Naive thymus-derived CD4-positive, alpha-beta T cell (primary cell): ENCODE data around the gene TNFRSF1A. TPM values are rescaled to one million over a fixed set of nuclear protein-coding genes. Genes with fewer than 3 reads are reported as not detected.

Experiments used
- ATAC-seq: fragments of 150-1000 bp; cut with Tn5 transposase; 2 replicates; pipeline ENCODE4 v1.10.0; 2021; ENCODE audit warnings: mild to moderate bottlenecking, moderate library complexity
- CTCF ChIA-PET: fragments of 350-600 bp; sonication (Branson Sonifier 250); formaldehyde crosslinking; loops from one replicate; lab custom pipeline; 2021; ENCODE audit warnings: antibody characterized with exemption; lab: Charles Lee
- POLR2A ChIA-PET: fragments of 350-600 bp; sonication (Branson Sonifier 250); formaldehyde crosslinking; loops from one replicate; lab custom pipeline; 2021; ENCODE audit warnings: antibody characterized with exemption, inconsistent platforms; lab: Charles Lee
- DNase-seq, 9 donors: peaks; one replicate each; pipeline versions ENCODE4 v3.0.0 to v3.0.0-alpha.2; 2020 to 2022; ENCODE audit warnings: mixed read lengths in 1 of 9
- H3K27ac ChIP-seq: one replicate; pipeline ENCODE4 v1.7.0; 2013; ENCODE audit warnings: mild to moderate bottlenecking, low read depth, low read length, moderate library complexity
- H3K27me3 ChIP-seq, 2 donors: one replicate each; pipeline ENCODE4 v1.7.0; 2013; ENCODE audit warnings: low read length in 2 of 2, mild to moderate bottlenecking in 2 of 2, moderate library complexity in 2 of 2; ENCODE audit not compliant: control insufficient read depth in 2 of 2, insufficient read depth in 2 of 2
- H3K36me3 ChIP-seq, 3 experiments: 1 replicate in 2 of 3; 2 replicates in 1 of 3; pipeline ENCODE4 v1.7.0; 2013; ENCODE audit warnings: low read length in 3 of 3, mild to moderate bottlenecking in 3 of 3, moderate library complexity in 1 of 3; ENCODE audit not compliant: insufficient read depth in 3 of 3, control insufficient read depth in 2 of 3
- H3K4me1 ChIP-seq, 2 donors: one replicate each; pipeline ENCODE4 v1.7.0; 2013; ENCODE audit warnings: low read length in 2 of 2, mild to moderate bottlenecking in 2 of 2, moderate library complexity in 1 of 2; ENCODE audit not compliant: control insufficient read depth in 2 of 2, insufficient read depth in 2 of 2
- H3K4me3 ChIP-seq: 2 replicates; pipeline ENCODE4 v1.7.0; 2013; ENCODE audit warnings: mild to moderate bottlenecking, low read length
- H3K9me3 ChIP-seq, 3 experiments: 1 replicate in 2 of 3; 2 replicates in 1 of 3; pipeline ENCODE4 v1.7.0; 2013; ENCODE audit warnings: low read length in 3 of 3; ENCODE audit not compliant: control insufficient read depth in 2 of 3
- H3K27ac Mint-ChIP-seq, 9 donors: one replicate each; pipeline ENCODE4 v1.8.0; 2020 to 2022; ENCODE audit warnings: mixed read lengths in 9 of 9, mild to moderate bottlenecking in 8 of 9, moderate library complexity in 5 of 9, inconsistent platforms in 2 of 9
- H3K27me3 Mint-ChIP-seq, 5 donors: one replicate each; pipeline ENCODE4 v1.8.0; 2021 to 2022; ENCODE audit warnings: mixed read lengths in 5 of 5, mild to moderate bottlenecking in 1 of 5
- H3K36me3 Mint-ChIP-seq, 5 donors: one replicate each; pipeline ENCODE4 v1.8.0; 2020 to 2022; ENCODE audit warnings: mixed read lengths in 5 of 5, mild to moderate bottlenecking in 3 of 5, inconsistent platforms in 1 of 5
- H3K4me1 Mint-ChIP-seq, 7 donors: one replicate each; pipeline ENCODE4 v1.8.0; 2020 to 2022; ENCODE audit warnings: mixed read lengths in 7 of 7, mild to moderate bottlenecking in 3 of 7, inconsistent platforms in 1 of 7
- H3K4me3 Mint-ChIP-seq, 10 donors: one replicate each; pipeline ENCODE4 v1.8.0; 2020 to 2022; ENCODE audit warnings: mild to moderate bottlenecking in 10 of 10, mixed read lengths in 10 of 10, moderate library complexity in 6 of 10, inconsistent platforms in 2 of 10
- H3K9me3 Mint-ChIP-seq, 11 donors: one replicate each; pipeline ENCODE4 v1.8.0; 2020 to 2022; ENCODE audit warnings: mixed read lengths in 11 of 11, mild to moderate bottlenecking in 4 of 11, inconsistent platforms in 1 of 11, moderate library complexity in 1 of 11
- intact Hi-C, 2 donors: fragments of 100-400 bp; cut with micrococcal nuclease; formaldehyde crosslinking; loops; one replicate each; pipeline ENCODE4 v1.15.1; 2023
- polyA plus RNA-seq, 2 donors: library from polyadenylated mRNA; unstranded; fragments of 300-500 nt; fragmentation: Illumina TruSeq; gene quantifications; one replicate each; pipeline ENCODE4 v1.2.3, GENCODE V29; 2021
- total RNA-seq, 6 experiments: library from RNA in 5 of 6; stranded (reverse) in 5 of 6; gene quantifications; 1 replicate in 5 of 6; 2 replicates in 1 of 6; pipeline ENCODE4 v1.2.3 and lab custom pipeline; 2021 to 2026

Gene TNFRSF1A
- total and polyA plus RNA-seq, 7 experiments from 2014 or later: 24.1 to 99.4 (median 57.4) TPM

DNA sequence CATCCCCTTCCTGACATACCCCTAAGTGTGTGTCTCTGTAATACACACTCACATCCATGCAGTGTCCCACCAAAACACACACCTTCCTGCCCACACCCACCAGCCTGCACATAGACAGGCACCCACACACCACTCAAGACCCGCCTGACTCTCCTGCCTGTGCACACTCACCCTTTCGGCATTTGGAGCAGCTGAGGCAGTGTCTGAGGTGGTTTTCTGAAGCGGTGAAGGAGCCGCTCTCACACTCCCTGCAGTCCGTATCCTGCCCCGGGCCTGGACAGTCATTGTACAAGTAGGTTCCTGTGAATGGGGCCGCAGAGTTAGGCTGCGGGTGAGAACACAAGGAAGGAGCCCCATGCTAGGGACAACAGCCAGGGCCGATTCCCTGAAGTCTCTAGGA lies 8.3 kb downstream of the TNFRSF1A start:
- Mint-ChIP-seq H3K4me3 (peak overlapping the region in 7 of 10 donors; percentile 25 to 74 (median 65)), H3K9me3 (no peaks in the 10 kb centered on the region), H3K36me3 (peaks cover 12 to 31% (median 14%) of the 10 kb centered on the region in 5 donors), H3K4me1 (peaks cover 4 to 44% (median 39%) of the 10 kb centered on the region in 7 donors), H3K27ac (peak overlapping the region in 2 of 9 donors; percentile 72 to 95), H3K27me3 (no peaks in the 10 kb centered on the region)
- no peak for DNase-seq
- Histone ChIP-seq H3K4me3 (no peak overlapping the region), H3K9me3 (no peaks in the 10 kb centered on the region), H3K4me1 (peaks cover 44 to 62% of the 10 kb centered on the region in 2 donors), H3K36me3 (peaks cover 17 to 60% (median 21%) of the 10 kb centered on the region in 3 experiments), H3K27ac (peak overlapping the region; percentile 92), H3K27me3 (no peaks in the 10 kb centered on the region)
- intact Hi-C loops: no loop called here
- ChIA-PET CTCF (interaction anchor here (0.6 to 6.7 kb wide), 9 partner anchors 11 to 204 kb away, joined by 3 to 139 read pairs (median 3); no protein-coding TSS in a partner anchor), POLR2A (interaction anchor here (1.0 to 12.0 kb wide), 8 partner anchors 11 to 209 kb away, joined by 3 to 342 read pairs (median 12); partner anchors contain the start of genes GAPDH, TAPBPL and VAMP1)
- no peak for ATAC-seq

- intact Hi-C loops: no loop called here
- peaks cover 21 to 66% (median 21%) of the 10 kb centered on the region in 3 experiments for H3K36me3 ChIP-seq
- ChIA-PET POLR2A (interaction anchor here (0.5 to 12.0 kb wide), 8 partner anchors 9 to 221 kb away, joined by 3 to 342 read pairs (median 6); partner anchors contain the start of genes TNFRSF1A and VAMP1), CTCF (interaction anchor here (0.8 to 6.7 kb wide), 8 partner anchors 10 to 133 kb away, joined by 3 to 139 read pairs (median 4); no protein-coding TSS in a partner anchor)
- H3K4me1 ChIP-seq: peaks cover 39 to 56% of the 10 kb centered on the region in 2 donors
- peak overlapping the region in 7 of 10 donors; percentile 27 to 74 (median 62) for H3K4me3 Mint-ChIP-seq
- H3K4me3 ChIP-seq: no peak overlapping the region
- H3K36me3 Mint-ChIP-seq: peaks cover 12 to 31% (median 14%) of the 10 kb centered on the region in 5 donors
- no peaks in the 10 kb centered on the region for H3K27me3 ChIP-seq
- DNase-seq: peak in 1 of 9 donors; percentile 25
- no peaks in the 10 kb centered on the region for H3K9me3 ChIP-seq
- H3K4me1 Mint-ChIP-seq: peaks cover 4 to 44% (median 39%) of the 10 kb centered on the region in 7 donors
- peak overlapping the region in 2 of 9 donors; percentile 64 to 95 for H3K27ac Mint-ChIP-seq
- H3K27ac ChIP-seq: peak overlapping the region; percentile 92
- H3K9me3 Mint-ChIP-seq: no peaks in the 10 kb centered on the region
- no peaks in the 10 kb centered on the region for H3K27me3 Mint-ChIP-seq
- ATAC-seq: peak; percentile 9
These were observed 8.8 kb downstream of the TNFRSF1A start for GRCh38 chr12:6333029-6333428.

GRCh38 chr12:6332459-6332858 lies 9.4 kb downstream of the TNFRSF1A start:
- peaks cover 12 to 31% (median 14%) of the 10 kb centered on the region in 5 donors for H3K36me3 Mint-ChIP-seq
- ATAC-seq (peak; percentile 11), DNase-seq (no peak)
- H3K27me3 Mint-ChIP-seq: no peaks in the 10 kb centered on the region
- peaks cover 37 to 50% of the 10 kb centered on the region in 2 donors for H3K4me1 ChIP-seq
- no peaks in the 10 kb centered on the region for H3K9me3 Mint-ChIP-seq
- H3K36me3 ChIP-seq: peaks cover 21 to 71% (median 25%) of the 10 kb centered on the region in 3 experiments
- peaks cover 4 to 44% (median 39%) of the 10 kb centered on the region in 7 donors for H3K4me1 Mint-ChIP-seq
- ChIA-PET POLR2A (interaction anchor here (0.5 to 12.0 kb wide), 8 partner anchors 10 to 221 kb away, joined by 3 to 342 read pairs (median 6); partner anchors contain the start of genes TNFRSF1A and VAMP1), CTCF (interaction anchor here (0.8 to 6.7 kb wide), 8 partner anchors 9 to 133 kb away, joined by 3 to 139 read pairs (median 4); no protein-coding TSS in a partner anchor)
- H3K4me3 ChIP-seq: no peak overlapping the region
- peak overlapping the region in 2 of 9 donors; percentile 64 to 95 for H3K27ac Mint-ChIP-seq
- no peaks in the 10 kb centered on the region for H3K9me3 ChIP-seq
- no peaks in the 10 kb centered on the region for H3K27me3 ChIP-seq
- H3K4me3 Mint-ChIP-seq: peak overlapping the region in 6 of 10 donors; percentile 1 to 68 (median 48)
- peak overlapping the region; percentile 92 for H3K27ac ChIP-seq
- intact Hi-C loops: loop anchor here in 1 of 2 donors (1.0 kb wide), 1 partner anchor 10 kb away; the partner anchor contains the start of gene TNFRSF1A

- Histone ChIP-seq H3K36me3 (peaks cover 21 to 71% (median 25%) of the 10 kb centered on the region in 3 experiments), H3K4me1 (peaks cover 29 to 38% of the 10 kb centered on the region in 2 donors), H3K27me3 (no peaks in the 10 kb centered on the region), H3K9me3 (no peaks in the 10 kb centered on the region), H3K4me3 (no peak overlapping the region), H3K27ac (peak overlapping the region; percentile 37)
- Mint-ChIP-seq H3K27me3 (no peaks in the 10 kb centered on the region), H3K4me3 (peak overlapping the region in 3 of 10 donors; percentile 41 to 44 (median 43)), H3K9me3 (no peaks in the 10 kb centered on the region), H3K36me3 (peaks cover 12 to 34% (median 14%) of the 10 kb centered on the region in 5 donors), H3K4me1 (peaks cover 11 to 47% (median 42%) of the 10 kb centered on the region in 7 donors), H3K27ac (peak overlapping the region in 8 of 9 donors; percentile 68 to 93 (median 82))
- intact Hi-C loops: no loop called here
- CTCF ChIA-PET: interaction anchor here (1.3 to 6.7 kb wide), 4 partner anchors 11 to 93 kb away, joined by 3 to 139 read pairs (median 4); no protein-coding TSS in a partner anchor
- ATAC-seq: no peak
- no peak for DNase-seq
- POLR2A ChIA-PET: interaction anchor here (0.5 to 2.5 kb wide), 4 partner anchors 8 to 140 kb away, joined by 3 to 10 read pairs (median 3); partner anchors contain the start of gene VAMP1
These were observed 10.7 kb downstream of the TNFRSF1A start for GRCh38 chr12:6330999-6331714.

DNA sequence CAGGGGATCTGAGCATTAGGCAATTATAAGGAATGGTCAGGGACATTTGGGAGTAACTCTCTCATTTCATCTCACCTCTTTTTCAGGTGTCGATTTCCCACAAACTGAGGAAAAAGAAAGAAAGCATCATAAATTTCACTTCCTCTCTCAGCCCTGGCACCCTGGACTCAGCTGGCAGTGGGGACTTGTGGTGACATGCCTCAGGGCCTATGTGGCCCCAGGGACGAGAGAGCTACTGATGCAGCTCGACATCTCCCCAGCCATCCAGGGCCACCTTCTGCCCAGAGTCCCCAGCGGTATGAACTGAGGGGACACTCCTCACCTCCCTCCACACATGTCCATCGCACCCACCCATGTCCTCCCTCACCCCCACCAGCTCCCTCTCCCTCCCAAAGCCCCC lies 11.7 kb downstream of the TNFRSF1A start:
- H3K36me3 Mint-ChIP-seq: peaks cover 12 to 34% (median 14%) of the 10 kb centered on the region in 5 donors
- ChIA-PET CTCF (interaction anchor here (0.7 to 1.5 kb wide), 4 partner anchors 10 to 135 kb away, joined by 3 to 5 read pairs (median 4); no protein-coding TSS in a partner anchor), POLR2A (interaction anchor here (0.9 to 1.5 kb wide), 2 partner anchors 34 to 141 kb away, joined by 3 to 4 read pairs; partner anchors contain the start of gene VAMP1)
- H3K27me3 Mint-ChIP-seq: no peaks in the 10 kb centered on the region
- intact Hi-C loops: no loop called here
- Histone ChIP-seq H3K36me3 (peaks cover 21 to 71% (median 25%) of the 10 kb centered on the region in 3 experiments), H3K27ac (peak overlapping the region; percentile 37), H3K9me3 (no peaks in the 10 kb centered on the region), H3K4me1 (peaks cover 26 to 34% of the 10 kb centered on the region in 2 donors), H3K4me3 (no peak overlapping the region), H3K27me3 (no peaks in the 10 kb centered on the region)
- DNase-seq (no peak), ATAC-seq (no peak)
- H3K4me1 Mint-ChIP-seq: peaks cover 19 to 53% (median 36%) of the 10 kb centered on the region in 7 donors
- no peaks in the 10 kb centered on the region for H3K9me3 Mint-ChIP-seq
- H3K4me3 Mint-ChIP-seq: no peak overlapping the region
- peak overlapping the region in 6 of 9 donors; percentile 25 to 82 (median 72) for H3K27ac Mint-ChIP-seq

GRCh38 chr12:6329703-6330064 lies 12.2 kb downstream of the TNFRSF1A start:
- POLR2A ChIA-PET: no interaction called here
- H3K36me3 ChIP-seq: peaks cover 21 to 70% (median 25%) of the 10 kb centered on the region in 3 experiments
- peak overlapping the region in 3 of 9 donors; percentile 38 to 71 (median 68) for H3K27ac Mint-ChIP-seq
- H3K4me1 Mint-ChIP-seq: peaks cover 24 to 52% (median 40%) of the 10 kb centered on the region in 7 donors
- H3K27ac ChIP-seq: peak overlapping the region; percentile 37
- H3K4me3 ChIP-seq: no peak overlapping the region
- intact Hi-C loops: no loop called here
- peak overlapping the region in 1 of 10 donors; percentile 48 for H3K4me3 Mint-ChIP-seq
- H3K9me3 Mint-ChIP-seq: no peaks in the 10 kb centered on the region
- peaks cover 21 to 34% of the 10 kb centered on the region in 2 donors for H3K4me1 ChIP-seq
- H3K27me3 ChIP-seq: no peaks in the 10 kb centered on the region
- H3K9me3 ChIP-seq: no peaks in the 10 kb centered on the region
- DNase-seq (no peak), ATAC-seq (no peak)
- H3K27me3 Mint-ChIP-seq: no peaks in the 10 kb centered on the region
- H3K36me3 Mint-ChIP-seq: peaks cover 12 to 34% (median 14%) of the 10 kb centered on the region in 5 donors
- CTCF ChIA-PET: interaction anchor here (0.7 to 1.5 kb wide), 3 partner anchors 38 to 135 kb away, joined by 3 to 5 read pairs (median 4); no protein-coding TSS in a partner anchor
